GM12878 (cell line): ENCODE measurements around the gene EPB42. TPM values are rescaled to one million over a fixed set of nuclear protein-coding genes. Genes with fewer than 3 reads are reported as not detected.
A peak's percentile ranks its signal among the peaks of the same experiment; 100 is the strongest.

ENCODE experiments used
- ATAC-seq: fragments of 200-7000 bp; cut with Tn5 transposase; 3 replicates; pipeline ENCODE4 v1.9.1; 2020; ENCODE audit warnings: mild to moderate bottlenecking, moderate library complexity
- BruUV-seq: library from RNA; stranded (reverse); fragments of 400-500 nt; replicated peaks from 2 replicates; lab custom pipeline; 2021; lab: Mats Ljungman, UMichigan
- CTCF ChIA-PET: fragments of 300-600 bp; sonication (Branson Sonifier 250); formaldehyde crosslinking; extraction: SDS; loops from one replicate; lab custom pipeline; 2021; ENCODE audit warnings: inconsistent platforms; lab: Yijun Ruan, JAX
- POLR2A ChIA-PET: fragments of 350-600 bp; formaldehyde crosslinking; extraction: SDS; loops from one replicate; lab custom pipeline; 2021; ENCODE audit warnings: inconsistent platforms; lab: Charles Lee
- RAD21 ChIA-PET: fragments of 300-600 bp; sonication (Branson Sonifier 250); formaldehyde crosslinking; loops from one replicate; lab custom pipeline; 2023; ENCODE audit warnings: antibody characterized with exemption; ENCODE audit not compliant: unreplicated experiment; lab: Charles Lee
- SMC1A ChIA-PET: fragments of 300-600 bp; sonication (Branson Sonifier 250); formaldehyde crosslinking; loops from one replicate; lab custom pipeline; 2023; ENCODE audit not compliant: unreplicated experiment, uncharacterized antibody; lab: Charles Lee
- DNase-seq: peaks from one replicate; pipeline ENCODE4 v3.0.0-alpha.2; 2011; ENCODE audit warnings: low read depth, low spot score
- FAIRE-seq: peaks from 3 replicates; lab custom pipeline; 2011; peaks lifted over from hg19 to GRCh38; lab: Jason Lieb, UNC
- H2AFZ ChIP-seq: 2 replicates; pipeline ENCODE4 v1.6.0; 2011; ENCODE audit warnings: low read depth, low read length, control low read depth; ENCODE audit not compliant: control insufficient read depth
- H3K27ac ChIP-seq: 2 replicates; pipeline ENCODE4 v1.5.1; 2011; ENCODE audit warnings: control low read depth; ENCODE audit not compliant: control insufficient read depth, insufficient read depth
- H3K27me3 ChIP-seq, 2 experiments: replicated peaks in 1 of 2; 2 replicates each; pipeline versions ENCODE4 v1.6.0 to v1.6.1; 2011; ENCODE audit warnings: low read length in 1 of 2; ENCODE audit not compliant: control insufficient read depth in 2 of 2, insufficient read depth in 2 of 2
- H3K36me3 ChIP-seq, 2 experiments: 2 replicates each; pipeline ENCODE4 v1.5.1; 2011; ENCODE audit warnings: low read length in 1 of 2; ENCODE audit not compliant: control insufficient read depth in 2 of 2, insufficient read depth in 2 of 2
- H3K4me1 ChIP-seq: 2 replicates; pipeline ENCODE4 v1.6.1; 2011; ENCODE audit warnings: mild to moderate bottlenecking, low read length, moderate library complexity, mixed read lengths; ENCODE audit not compliant: control insufficient read depth, insufficient read depth
- H3K4me2 ChIP-seq: 2 replicates; pipeline ENCODE4 v1.6.0; 2011; ENCODE audit warnings: control low read depth; ENCODE audit not compliant: control insufficient read depth, insufficient read depth
- H3K4me3 ChIP-seq: fragments of 200-600 bp; sonication (generic); 2 replicates; pipeline ENCODE4 v1.5.1; 2016
- H3K79me2 ChIP-seq: 2 replicates; pipeline ENCODE4 v1.6.0; 2011; ENCODE audit warnings: low read length; ENCODE audit not compliant: control insufficient read depth, insufficient read depth
- H3K9ac ChIP-seq: 2 replicates; pipeline ENCODE4 v1.8.0; 2011; ENCODE audit warnings: low read length, control low read depth, mixed read lengths; ENCODE audit not compliant: control insufficient read depth, insufficient read depth
- H3K9me3 ChIP-seq: replicated peaks from 3 replicates; pipeline ENCODE4 v1.5.1; 2011; ENCODE audit warnings: mild to moderate bottlenecking, low read length; ENCODE audit not compliant: control insufficient read depth, insufficient read depth
- H4K20me1 ChIP-seq: 2 replicates; pipeline ENCODE4 v1.6.0; 2011; ENCODE audit not compliant: control insufficient read depth, insufficient read depth
- BACH1 ChIP-seq: fragments of 450-650 bp; IDR thresholded peaks from 2 replicates; pipeline ENCODE4 v1.6.1; 2017; ENCODE audit warnings: mild to moderate bottlenecking, borderline replicate concordance
- CHD2 ChIP-seq: IDR thresholded peaks from 2 replicates; pipeline ENCODE4 v1.6.1; 2011; ENCODE audit warnings: low read depth, low read length, improper control_type of control experiment, borderline replicate concordance
- CHD4 ChIP-seq: fragments of 200-600 bp; sonication (generic); IDR thresholded peaks from 2 replicates; pipeline ENCODE4 v1.6.1; 2016; ENCODE audit warnings: mild to moderate bottlenecking
- EZH2 ChIP-seq: IDR thresholded peaks from 2 replicates; pipeline ENCODE4 v1.6.1; 2012; ENCODE audit warnings: low read depth, mild to moderate bottlenecking, control low read depth, inconsistent platforms, low read length, borderline replicate concordance; ENCODE audit not compliant: control insufficient read depth
- HDGF ChIP-seq: fragments of 450-650 bp; IDR thresholded peaks from 2 replicates; pipeline ENCODE4 v1.6.1; 2016; ENCODE audit warnings: antibody characterized with exemption
- MEF2A ChIP-seq: IDR thresholded peaks from 2 replicates; pipeline ENCODE4 v1.6.1; 2011; ENCODE audit warnings: low read depth, mild to moderate bottlenecking, low read length, moderate library complexity; ENCODE audit not compliant: insufficient read depth
- NFIC ChIP-seq: IDR thresholded peaks from 2 replicates; pipeline ENCODE4 v1.6.1; 2012; ENCODE audit warnings: low read depth, mild to moderate bottlenecking, inconsistent platforms, low read length, moderate library complexity
- NKRF ChIP-seq: fragments of 450-650 bp; conservative IDR thresholded peaks from 2 replicates; pipeline ENCODE4 v1.6.1; 2017; ENCODE audit warnings: mild to moderate bottlenecking, moderate library complexity
- PAX8 ChIP-seq: fragments of 450-650 bp; IDR thresholded peaks from 2 replicates; pipeline ENCODE4 v1.6.1; 2017; ENCODE audit warnings: mild to moderate bottlenecking, moderate library complexity
- POLR2AphosphoS2 ChIP-seq: IDR thresholded peaks from 2 replicates; pipeline ENCODE4 v1.6.1; 2011; ENCODE audit warnings: low read depth, mild to moderate bottlenecking, low read length, improper control_type of control experiment, moderate library complexity
- POLR2AphosphoS5 ChIP-seq: IDR thresholded peaks from 2 replicates; pipeline ENCODE4 v1.6.1; 2011; ENCODE audit warnings: mild to moderate bottlenecking, low read length, inconsistent platforms
- SIN3A ChIP-seq: IDR thresholded peaks from 2 replicates; pipeline ENCODE4 v1.6.1; 2012; ENCODE audit warnings: low read depth, low read length, improper control_type of control experiment
- SMAD5 ChIP-seq: IDR thresholded peaks from 2 replicates; pipeline ENCODE4 v1.6.1; 2016; ENCODE audit warnings: antibody characterized with exemption, low read depth
- YY1 ChIP-seq: IDR thresholded peaks from 2 replicates; pipeline ENCODE4 v1.6.1; 2011; ENCODE audit warnings: low read depth, mild to moderate bottlenecking, low read length
- ZNF207 ChIP-seq: fragments of 450-650 bp; IDR thresholded peaks from 2 replicates; pipeline ENCODE4 v1.6.1; 2014; ENCODE audit warnings: antibody characterized with exemption, mild to moderate bottlenecking, borderline replicate concordance
- ZNF217 ChIP-seq: fragments of 450-650 bp; IDR thresholded peaks from 2 replicates; pipeline ENCODE4 v1.6.1; 2017; ENCODE audit warnings: antibody characterized with exemption, mild to moderate bottlenecking
- WGBS: methylation state at CpG from one replicate; pipeline ENCODE4 v1.1.6; 2016; ENCODE audit warnings: low lambda C conversion rate; ENCODE audit not compliant: insufficient replicate concordance, insufficient coverage; ENCODE audit errors: missing lambda C conversion rate; 5-methylcytosine and 5-hydroxymethylcytosine counted together
- in situ Hi-C: fragments of 300-500 bp; cut with MboI; formaldehyde crosslinking; loops from 9 replicates; pipeline ENCODE4 v1.14.3; 2018; ENCODE audit warnings: mixed read lengths
- intact Hi-C: fragments of 100-400 bp; cut with micrococcal nuclease; formaldehyde crosslinking; loops from one replicate; pipeline ENCODE4 v1.14.2; 2022; ENCODE audit not compliant: unreplicated experiment
- polyA plus RNA-seq, 11 experiments: library from polyadenylated mRNA; depleted of rRNA in 4 of 11; unstranded in 6 of 11; stranded (reverse) in 5 of 11; fragments of >200 nt; fragmentation: Nextera tagmentation in 4 of 11; fragmentation: Illumina TruSeq in 1 of 11; extraction: Ambion mirVana in 4 of 11; extraction: Trizol in 1 of 11; gene quantifications; 1 replicate in 1 of 11; 2 replicates in 10 of 11; pipeline versions ENCODE4 v1.2.1 to v1.2.3, GENCODE V29; 2011 to 2016; ENCODE audit warnings: inconsistent platforms in 2 of 11, missing spikeins in 2 of 11, low read depth in 1 of 11
- total RNA-seq, 4 experiments: library from RNA; depleted of rRNA in 3 of 4; stranded (reverse); fragments of >200 nt in 3 of 4; fragmentation: Illumina TruSeq in 1 of 4; extraction: Trizol in 1 of 4; gene quantifications; 2 replicates each; pipeline versions ENCODE4 v1.2.1 to v1.2.3, GENCODE V29; 2013 to 2021
- TF ChIP-seq, protein P1 (sequence below): IDR thresholded peaks from 2 replicates; pipeline ENCODE4 v1.6.1; 2011; ENCODE audit warnings: low read depth, mild to moderate bottlenecking, low read length, moderate library complexity, borderline replicate concordance; ENCODE audit errors: extremely low read depth
- TF ChIP-seq, protein P2 (sequence below): fragments of 450-650 bp; IDR thresholded peaks from 2 replicates; pipeline ENCODE4 v1.6.1; 2017; ENCODE audit warnings: low read depth, mild to moderate bottlenecking, moderate library complexity
- TF ChIP-seq, protein P3 (sequence below): IDR thresholded peaks from 2 replicates; pipeline ENCODE4 v1.6.1; 2012; ENCODE audit warnings: low read depth, low read length, improper control_type of control experiment

EPB42 gene
- total and polyA plus RNA-seq, 10 of the 15 experiments (the other 5 are each of a cell fraction or from before 2014, with no cell fraction given) = not detected

- Histone ChIP-seq H3K27ac (no peak overlapping the region), H3K27me3 (no peaks in the 10 kb centered on the region), H2AFZ (peak overlapping the region; percentile 64), H3K4me3 (no peak overlapping the region), H3K9ac (no peak overlapping the region; the same call in 1 of the 2 replicates), H4K20me1 (no peaks in the 10 kb centered on the region), H3K36me3 (no peaks in the 10 kb centered on the region; a peak in 1 of 4 replicates), H3K4me2 (no peak overlapping the region), H3K9me3 (no peaks in the 10 kb centered on the region), H3K79me2 (no peaks in the 10 kb centered on the region), H3K4me1 (no peaks in the 10 kb centered on the region)
- peak; percentile 74 for FAIRE-seq
- no TSS peak for BruUV-seq
- DNase-seq = peak; percentile 45
- ChIA-PET RAD21 (interaction anchor here (0.6 to 9.3 kb wide), 26 partner anchors 11 to 1236 kb away, joined by 3 to 255 read pairs (median 4); partner anchors contain the start of gene TGM5), POLR2A (interaction anchor here (0.5 to 1.8 kb wide), 8 partner anchors 13 to 1281 kb away, joined by 3 to 9 read pairs (median 4); partner anchors contain the start of gene TGM5), CTCF (interaction anchor here (0.6 to 13.4 kb wide), 43 partner anchors 9 to 997 kb away, joined by 3 to 518 read pairs (median 5); partner anchors contain the start of genes CCNDBP1, TGM5 and TGM7), SMC1A (interaction anchor here (0.6 to 12.9 kb wide), 32 partner anchors 8 to 425 kb away, joined by 3 to 311 read pairs (median 6); partner anchors contain the start of genes CCNDBP1, TGM5 and UBR1)
- ATAC-seq = peak; percentile 99
- intact Hi-C loops = loop anchor here (1.0 to 2.0 kb wide), 4 partner anchors 29 to 60 kb away; no protein-coding TSS in a partner anchor
- WGBS = 40% methylated on average over 16 of the region's 16 CpGs
- in situ Hi-C loops = no loop called here
- no peak for TF ChIP-seq NKRF
- no peak for TF ChIP-seq ZNF217
- TF ChIP-seq POLR2AphosphoS5 = no peak
- no peak for TF ChIP-seq PAX8
- no peak for TF ChIP-seq SIN3A
- TF ChIP-seq YY1 = peak; percentile 79
- TF ChIP-seq SMAD5 = no peak
- no peak for TF ChIP-seq MEF2A
- no peak for TF ChIP-seq EZH2
- TF ChIP-seq, protein P1, sequence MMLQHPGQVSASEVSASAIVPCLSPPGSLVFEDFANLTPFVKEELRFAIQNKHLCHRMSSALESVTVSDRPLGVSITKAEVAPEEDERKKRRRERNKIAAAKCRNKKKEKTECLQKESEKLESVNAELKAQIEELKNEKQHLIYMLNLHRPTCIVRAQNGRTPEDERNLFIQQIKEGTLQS = no peak
- no peak for TF ChIP-seq HDGF
- no peak for TF ChIP-seq ZNF207
- TF ChIP-seq CHD4 = no peak
- TF ChIP-seq BACH1 = no peak
- TF ChIP-seq, protein P2, sequence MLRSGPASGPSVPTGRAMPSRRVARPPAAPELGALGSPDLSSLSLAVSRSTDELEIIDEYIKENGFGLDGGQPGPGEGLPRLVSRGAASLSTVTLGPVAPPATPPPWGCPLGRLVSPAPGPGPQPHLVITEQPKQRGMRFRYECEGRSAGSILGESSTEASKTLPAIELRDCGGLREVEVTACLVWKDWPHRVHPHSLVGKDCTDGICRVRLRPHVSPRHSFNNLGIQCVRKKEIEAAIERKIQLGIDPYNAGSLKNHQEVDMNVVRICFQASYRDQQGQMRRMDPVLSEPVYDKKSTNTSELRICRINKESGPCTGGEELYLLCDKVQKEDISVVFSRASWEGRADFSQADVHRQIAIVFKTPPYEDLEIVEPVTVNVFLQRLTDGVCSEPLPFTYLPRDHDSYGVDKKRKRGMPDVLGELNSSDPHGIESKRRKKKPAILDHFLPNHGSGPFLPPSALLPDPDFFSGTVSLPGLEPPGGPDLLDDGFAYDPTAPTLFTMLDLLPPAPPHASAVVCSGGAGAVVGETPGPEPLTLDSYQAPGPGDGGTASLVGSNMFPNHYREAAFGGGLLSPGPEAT = no peak
- no peak for TF ChIP-seq POLR2AphosphoS2
- TF ChIP-seq, protein P3, sequence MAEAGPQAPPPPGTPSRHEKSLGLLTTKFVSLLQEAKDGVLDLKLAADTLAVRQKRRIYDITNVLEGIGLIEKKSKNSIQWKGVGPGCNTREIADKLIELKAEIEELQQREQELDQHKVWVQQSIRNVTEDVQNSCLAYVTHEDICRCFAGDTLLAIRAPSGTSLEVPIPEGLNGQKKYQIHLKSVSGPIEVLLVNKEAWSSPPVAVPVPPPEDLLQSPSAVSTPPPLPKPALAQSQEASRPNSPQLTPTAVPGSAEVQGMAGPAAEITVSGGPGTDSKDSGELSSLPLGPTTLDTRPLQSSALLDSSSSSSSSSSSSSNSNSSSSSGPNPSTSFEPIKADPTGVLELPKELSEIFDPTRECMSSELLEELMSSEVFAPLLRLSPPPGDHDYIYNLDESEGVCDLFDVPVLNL = no peak
- TF ChIP-seq CHD2 = no peak
- TF ChIP-seq NFIC = no peak
These were observed 4.6 kb upstream of the EPB42 start for GRCh38 chr15:43225201-43225949.
